Measurements from ENCODE around the gene PBXIP1. TPM values are rescaled to one million over a fixed set of nuclear protein-coding genes. Genes with fewer than 3 reads are reported as not detected.

The PBXIP1 gene
- polyA plus RNA-seq, 1 donor (not counting 4 experiments of a cell fraction or from before 2014, with no cell fraction given): 15.6 TPM

DNA sequence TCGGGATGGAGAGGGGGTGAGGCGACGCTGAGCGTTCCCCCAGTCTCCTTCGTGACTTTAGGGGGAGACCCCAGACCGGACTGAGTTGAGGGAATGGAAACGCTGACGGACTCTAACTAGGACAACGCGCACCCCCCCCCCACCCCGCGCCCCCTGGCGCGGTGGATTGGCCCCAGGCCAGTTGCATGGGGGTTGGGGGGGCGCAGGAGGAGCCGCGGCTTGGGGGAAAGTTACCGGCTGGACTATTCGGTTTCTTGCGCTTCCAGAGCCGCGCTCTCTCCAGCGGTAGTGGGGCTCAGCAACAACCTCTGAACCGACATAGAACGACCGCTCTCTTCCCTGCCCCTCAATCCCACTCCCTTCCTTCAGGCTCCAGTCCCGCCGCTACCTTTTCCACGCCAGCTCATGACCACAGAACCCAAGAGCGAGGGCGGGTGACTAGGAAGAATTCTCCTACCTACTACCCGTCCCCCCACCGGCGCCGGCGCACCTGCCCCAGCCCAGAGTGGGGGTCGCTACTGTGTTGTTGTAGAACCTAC lies 47.4 kb upstream of the PBXIP1 start:
- peak overlapping the region; percentile 89 for H3K9ac ChIP-seq (ENCODE audit: control insufficient read depth, extremely low read depth, insufficient read depth, low read length)
- peak overlapping the region; percentile 92 for H3K4me2 ChIP-seq (ENCODE audit: control insufficient read depth, extremely low read depth, insufficient read depth, low read depth, low read length)
- no peak overlapping the region for H2AFZ ChIP-seq (ENCODE audit: control insufficient read depth, low read length)
- peaks cover 1 to 15% of the 10 kb centered on the region in 2 experiments for H3K36me3 ChIP-seq (ENCODE audit: control insufficient read depth in 2 of 2, extremely low read depth in 1 of 2, insufficient read depth in 2 of 2, low read length in 2 of 2)
- DNase-seq (ENCODE audit: low read depth, low spot score) (no peak), FAIRE-seq (no peak)
- TF ChIP-seq, protein P1, sequence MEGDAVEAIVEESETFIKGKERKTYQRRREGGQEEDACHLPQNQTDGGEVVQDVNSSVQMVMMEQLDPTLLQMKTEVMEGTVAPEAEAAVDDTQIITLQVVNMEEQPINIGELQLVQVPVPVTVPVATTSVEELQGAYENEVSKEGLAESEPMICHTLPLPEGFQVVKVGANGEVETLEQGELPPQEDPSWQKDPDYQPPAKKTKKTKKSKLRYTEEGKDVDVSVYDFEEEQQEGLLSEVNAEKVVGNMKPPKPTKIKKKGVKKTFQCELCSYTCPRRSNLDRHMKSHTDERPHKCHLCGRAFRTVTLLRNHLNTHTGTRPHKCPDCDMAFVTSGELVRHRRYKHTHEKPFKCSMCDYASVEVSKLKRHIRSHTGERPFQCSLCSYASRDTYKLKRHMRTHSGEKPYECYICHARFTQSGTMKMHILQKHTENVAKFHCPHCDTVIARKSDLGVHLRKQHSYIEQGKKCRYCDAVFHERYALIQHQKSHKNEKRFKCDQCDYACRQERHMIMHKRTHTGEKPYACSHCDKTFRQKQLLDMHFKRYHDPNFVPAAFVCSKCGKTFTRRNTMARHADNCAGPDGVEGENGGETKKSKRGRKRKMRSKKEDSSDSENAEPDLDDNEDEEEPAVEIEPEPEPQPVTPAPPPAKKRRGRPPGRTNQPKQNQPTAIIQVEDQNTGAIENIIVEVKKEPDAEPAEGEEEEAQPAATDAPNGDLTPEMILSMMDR (optimal IDR thresholded peaks at IDR 0.05 in 1 of 3, IDR thresholded peaks at IDR 0.05 in 1 of 3, conservative IDR thresholded peaks at IDR 0.05 in 1 of 3; ENCODE audit: extremely low read depth in 1 of 3, insufficient read depth in 2 of 3, low read length in 3 of 3): no peak
- TF ChIP-seq EZH2 (IDR thresholded peaks at IDR 0.05; ENCODE audit: low read length): no peak
- peak overlapping the region; percentile 81 to 99 (median 81) for H3K4me3 ChIP-seq (ENCODE audit: control insufficient read depth in 2 of 3, extremely low read depth in 1 of 3, insufficient read depth in 2 of 3, low read depth in 1 of 3, low read length in 3 of 3)
- peaks cover 55% of the 10 kb centered on the region for H3K4me1 ChIP-seq (ENCODE audit: control insufficient read depth, extremely low read depth, insufficient read depth, low read length)
- no peaks in the 10 kb centered on the region for H3K9me1 ChIP-seq (ENCODE audit: control insufficient read depth, extremely low read depth, insufficient read depth, low read length)
- H3K27me3 ChIP-seq (ENCODE audit: control insufficient read depth, extremely low read depth, insufficient read depth, low read length): no peaks in the 10 kb centered on the region
- dilution Hi-C loops (cut with MboI; ENCODE audit: extremely low pct_ligation_motif_present, low sequenced_read_pairs): no loop called here
- H4K20me1 ChIP-seq (ENCODE audit: control insufficient read depth, extremely low read depth, insufficient read depth, low read length): no peaks in the 10 kb centered on the region
- H3K79me2 ChIP-seq (ENCODE audit: control insufficient read depth, insufficient read depth, low read length): peaks cover 54% of the 10 kb centered on the region
- no peaks in the 10 kb centered on the region for H3K9me3 ChIP-seq (ENCODE audit: control insufficient read depth, low read depth, low read length)
- peak overlapping the region; percentile 81 for H3K27ac ChIP-seq (ENCODE audit: control insufficient read depth, insufficient read depth, low read length)

DNA sequence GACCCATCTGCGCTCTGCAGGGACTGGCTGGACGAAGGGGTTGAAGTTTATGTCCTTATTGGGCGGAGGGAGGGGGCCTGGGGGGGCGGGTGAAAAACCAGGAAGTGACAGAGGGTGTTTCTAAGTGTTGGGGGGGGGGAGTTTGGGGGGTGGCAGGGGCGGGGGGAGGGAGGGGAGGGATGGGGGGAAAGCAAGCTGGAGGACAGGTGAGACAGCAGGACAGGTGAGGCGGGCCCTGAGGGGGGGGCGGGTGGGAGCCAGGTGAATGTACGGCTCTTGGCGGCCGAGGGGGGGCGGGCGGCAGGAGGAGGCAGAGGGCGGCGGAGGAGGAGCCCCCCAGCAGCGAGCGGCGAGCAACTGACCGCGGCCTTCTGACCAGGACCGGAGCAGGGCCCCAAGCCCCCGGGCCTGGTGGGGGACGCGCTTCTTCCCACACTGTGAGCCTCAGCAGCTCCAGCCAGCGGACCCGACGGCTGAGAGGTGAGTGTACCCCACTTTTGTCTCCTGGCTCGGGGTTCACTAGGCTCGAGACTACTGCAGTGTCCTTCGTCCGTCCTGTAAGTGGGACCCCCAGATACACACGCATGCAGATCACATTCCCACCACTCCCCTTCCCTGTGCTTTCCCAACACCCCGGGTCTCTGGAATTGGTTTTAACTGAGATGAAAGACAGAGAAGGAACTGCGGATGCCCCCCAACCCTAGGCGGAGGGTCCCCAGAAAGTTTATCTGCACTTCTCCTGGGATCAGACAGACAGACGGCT lies 46.7 kb upstream of the PBXIP1 start, which contains the start of gene ZBTB7B:
Gene ZBTB7B (plus strand): TSS at position 339 of the 763 bp plus-strand sequence. CDS start 11,859 bp downstream, outside the sequence.
- FAIRE-seq: no peak
- peak within 1 kb of the TSS; percentile 92 for H3K4me2 ChIP-seq (ENCODE audit: control insufficient read depth, extremely low read depth, insufficient read depth, low read depth, low read length)
- TF ChIP-seq, protein P1 (optimal IDR thresholded peaks at IDR 0.05 in 1 of 3, IDR thresholded peaks at IDR 0.05 in 1 of 3, conservative IDR thresholded peaks at IDR 0.05 in 1 of 3; ENCODE audit: extremely low read depth in 1 of 3, insufficient read depth in 2 of 3, low read length in 3 of 3): no peak
- no peak for TF ChIP-seq EZH2 (IDR thresholded peaks at IDR 0.05; ENCODE audit: low read length)
- H3K4me3 ChIP-seq (ENCODE audit: control insufficient read depth in 2 of 3, extremely low read depth in 1 of 3, insufficient read depth in 2 of 3, low read depth in 1 of 3, low read length in 3 of 3): peak within 1 kb of the TSS; percentile 81 to 99 (median 87)
- H3K4me1 ChIP-seq (ENCODE audit: control insufficient read depth, extremely low read depth, insufficient read depth, low read length): peaks cover 48% of the 10 kb centered on the region
- dilution Hi-C loops (cut with MboI; ENCODE audit: extremely low pct_ligation_motif_present, low sequenced_read_pairs): no loop called here
- peak within 1 kb of the TSS; percentile 89 for H3K9ac ChIP-seq (ENCODE audit: control insufficient read depth, extremely low read depth, insufficient read depth, low read length)
- peak within 1 kb of the TSS; percentile 81 for H3K27ac ChIP-seq (ENCODE audit: control insufficient read depth, insufficient read depth, low read length)
- H3K36me3 ChIP-seq (ENCODE audit: control insufficient read depth in 2 of 2, extremely low read depth in 1 of 2, insufficient read depth in 2 of 2, low read length in 2 of 2): peaks cover 1 to 15% of the 10 kb centered on the region in 2 experiments
- peaks cover 47% of the 10 kb centered on the region for H3K79me2 ChIP-seq (ENCODE audit: control insufficient read depth, insufficient read depth, low read length)
- no peak for DNase-seq (ENCODE audit: low read depth, low spot score)
- H3K9me1 ChIP-seq (ENCODE audit: control insufficient read depth, extremely low read depth, insufficient read depth, low read length): no peaks in the 10 kb centered on the region
- no peaks in the 10 kb centered on the region for H3K27me3 ChIP-seq (ENCODE audit: control insufficient read depth, extremely low read depth, insufficient read depth, low read length)
- no peaks in the 10 kb centered on the region for H3K9me3 ChIP-seq (ENCODE audit: control insufficient read depth, low read depth, low read length)
- H4K20me1 ChIP-seq (ENCODE audit: control insufficient read depth, extremely low read depth, insufficient read depth, low read length): no peaks in the 10 kb centered on the region
- peak within 1 kb of the TSS; percentile 90 for H2AFZ ChIP-seq (ENCODE audit: control insufficient read depth, low read length)
